Mesenchymal stem cell (in vitro differentiated cells and primary cell): ENCODE measurements around the gene TMEM178B. TPM values are rescaled to one million over a fixed set of nuclear protein-coding genes. Genes with fewer than 3 reads are reported as not detected.

ENCODE experiments used
- DNase-seq: peaks from one replicate; pipeline ENCODE4 v3.0.0-alpha.2; 2013
- H2AFZ ChIP-seq: one replicate; pipeline ENCODE4 v1.6.1; 2013; ENCODE audit warnings: low read depth, mild to moderate bottlenecking, control low read depth, inconsistent platforms, low read length, moderate library complexity
- H2AK5ac ChIP-seq: 2 replicates; pipeline ENCODE4 v1.6.1; 2013; ENCODE audit warnings: low read length, moderate library complexity, mild to moderate bottlenecking, inconsistent platforms; ENCODE audit not compliant: severe bottlenecking
- H2BK120ac ChIP-seq: one replicate; pipeline ENCODE4 v1.6.1; 2013; ENCODE audit warnings: low read depth, mild to moderate bottlenecking, inconsistent platforms, low read length, moderate library complexity
- H2BK12ac ChIP-seq, 2 experiments: one replicate each; pipeline ENCODE4 v1.6.1; 2013; ENCODE audit warnings: inconsistent platforms in 2 of 2, low read length in 2 of 2, mild to moderate bottlenecking in 2 of 2, moderate library complexity in 2 of 2, control low read depth in 1 of 2
- H2BK15ac ChIP-seq: one replicate; pipeline ENCODE4 v1.6.1; 2013; ENCODE audit warnings: mild to moderate bottlenecking, low read depth, inconsistent platforms; ENCODE audit not compliant: poor library complexity, severe bottlenecking
- H2BK5ac ChIP-seq: 2 replicates; pipeline ENCODE4 v1.6.1; 2013; ENCODE audit warnings: low read depth, mild to moderate bottlenecking, low read length, control low read depth, inconsistent platforms; ENCODE audit not compliant: poor library complexity, severe bottlenecking
- H3K14ac ChIP-seq, 2 experiments: one replicate each; pipeline ENCODE4 v1.6.1; 2013; ENCODE audit warnings: inconsistent platforms in 2 of 2, low read length in 2 of 2, control low read depth in 1 of 2, mild to moderate bottlenecking in 1 of 2, moderate library complexity in 1 of 2
- H3K18ac ChIP-seq, 2 experiments: one replicate each; pipeline ENCODE4 v1.6.1; 2013; ENCODE audit warnings: inconsistent platforms in 2 of 2, low read length in 2 of 2, control low read depth in 1 of 2, low read depth in 1 of 2, mild to moderate bottlenecking in 1 of 2
- H3K23ac ChIP-seq, 2 experiments: one replicate each; pipeline ENCODE4 v1.6.1; 2013; ENCODE audit warnings: inconsistent platforms in 2 of 2, low read length in 2 of 2, mild to moderate bottlenecking in 2 of 2, moderate library complexity in 2 of 2, control low read depth in 1 of 2
- H3K27ac ChIP-seq: 2 replicates; pipeline ENCODE4 v1.5.1; 2013; ENCODE audit warnings: mild to moderate bottlenecking, moderate library complexity, low read length, control low read depth, inconsistent platforms; ENCODE audit not compliant: poor library complexity, severe bottlenecking
- H3K27me3 ChIP-seq, 2 experiments: 2 replicates each; pipeline versions ENCODE4 v1.6.1 to v1.7.0; 2013; ENCODE audit warnings: low read length in 2 of 2, mild to moderate bottlenecking in 2 of 2, moderate library complexity in 2 of 2, control low read depth in 1 of 2, inconsistent platforms in 1 of 2; ENCODE audit not compliant: control insufficient read depth in 1 of 2, insufficient read depth in 1 of 2
- H3K36me3 ChIP-seq, 2 experiments: 2 replicates each; pipeline versions ENCODE4 v1.6.1 to v1.7.0; 2013; ENCODE audit warnings: low read length in 2 of 2, control low read depth in 1 of 2, inconsistent platforms in 1 of 2, low read depth in 1 of 2, mild to moderate bottlenecking in 1 of 2; ENCODE audit not compliant: insufficient read depth in 2 of 2, control insufficient read depth in 1 of 2
- H3K4ac ChIP-seq, 2 experiments: one replicate each; pipeline ENCODE4 v1.6.1; 2013; ENCODE audit warnings: inconsistent platforms in 2 of 2, low read length in 2 of 2, mild to moderate bottlenecking in 2 of 2, moderate library complexity in 2 of 2, control low read depth in 1 of 2, low read depth in 1 of 2
- H3K4me1 ChIP-seq: 2 replicates; pipeline ENCODE4 v1.6.1; 2013; ENCODE audit warnings: low read depth, low read length, control low read depth; ENCODE audit not compliant: control insufficient read depth, insufficient read depth
- H3K4me2 ChIP-seq: 2 replicates; pipeline ENCODE4 v1.6.1; 2013; ENCODE audit warnings: low read length, mild to moderate bottlenecking, inconsistent platforms; ENCODE audit not compliant: poor library complexity, severe bottlenecking
- H3K4me3 ChIP-seq, 2 experiments: 2 replicates each; pipeline versions ENCODE4 v1.5.1 to v1.7.0; 2013; ENCODE audit warnings: low read length in 2 of 2, mild to moderate bottlenecking in 2 of 2, control low read depth in 1 of 2, low read depth in 1 of 2; ENCODE audit not compliant: insufficient read depth in 1 of 2
- H3K79me1 ChIP-seq: replicated peaks from 2 replicates; pipeline ENCODE4 v1.6.1; 2013; ENCODE audit warnings: mild to moderate bottlenecking, control low read depth, low read length, inconsistent platforms; ENCODE audit not compliant: poor library complexity, severe bottlenecking
- H3K9ac ChIP-seq: 2 replicates; pipeline ENCODE4 v1.7.0; 2013; ENCODE audit warnings: mild to moderate bottlenecking, low read length, moderate library complexity
- H3K9me3 ChIP-seq: 2 replicates; pipeline ENCODE4 v1.7.0; 2013; ENCODE audit warnings: mild to moderate bottlenecking, low read length; ENCODE audit not compliant: control insufficient read depth
- H4K8ac ChIP-seq: one replicate; pipeline ENCODE4 v1.6.1; 2013; ENCODE audit warnings: inconsistent platforms, mild to moderate bottlenecking, low read length, moderate library complexity
- H4K91ac ChIP-seq: one replicate; pipeline ENCODE4 v1.6.1; 2013; ENCODE audit warnings: mild to moderate bottlenecking, low read length, inconsistent platforms
- WGBS: methylation state at CpG from one replicate; pipeline ENCODE4 v1.1.7; 2013; ENCODE audit warnings: mixed read lengths; 5-methylcytosine and 5-hydroxymethylcytosine counted together
- polyA plus RNA-seq, 2 experiments: library from polyadenylated mRNA; stranded (reverse); fragments of 200-250 nt; gene quantifications; one replicate each; pipeline ENCODE4 v1.2.3, GENCODE V29; 2013

Gene TMEM178B
- polyA plus RNA-seq (2013, experiment 1 of 2): 0.06 TPM
- 0.08 TPM for polyA plus RNA-seq (2013, experiment 2 of 2)

GRCh38 chr7:141073641-141074161 lies at the start of gene TMEM178B:
Gene TMEM178B, plus strand, starts transcription at chr7:141074064.
- Histone ChIP-seq H3K4me1 (peaks cover 31% of the 10 kb centered on the region), H2BK5ac (no peak within 1 kb of the TSS), H3K27me3 (peaks cover 17 to 79% of the 10 kb centered on the region in 2 experiments), H3K9ac (no peak within 1 kb of the TSS), H3K36me3 (no peaks in the 10 kb centered on the region), H3K18ac (no peak within 1 kb of the TSS), H3K79me1 (peaks cover 6% of the 10 kb centered on the region), H3K14ac (no peak within 1 kb of the TSS), H2BK15ac (no peak within 1 kb of the TSS), H4K8ac (no peak within 1 kb of the TSS), H2BK12ac (no peak within 1 kb of the TSS), H3K23ac (peak within 1 kb of the TSS in 1 of 2 experiments; percentile 64), H3K4me2 (peak within 1 kb of the TSS; percentile 100), H2AK5ac (no peak within 1 kb of the TSS), H3K4me3 (peak within 1 kb of the TSS; percentile 76 to 78), H3K9me3 (no peaks in the 10 kb centered on the region), H3K27ac (no peak within 1 kb of the TSS), H2AFZ (peak within 1 kb of the TSS; percentile 68), H4K91ac (peak within 1 kb of the TSS; percentile 50), H3K4ac (no peak within 1 kb of the TSS), H2BK120ac (no peak within 1 kb of the TSS)
- no peak for DNase-seq
- under 1% methylated on average over 30 of the region's 47 CpGs for WGBS

GRCh38 chr7:141024668-141025067 lies 49.2 kb upstream of the TMEM178B start:
- no peaks in the 10 kb centered on the region for H3K79me1 ChIP-seq
- H2AK5ac ChIP-seq: no peak overlapping the region
- peaks cover 22% of the 10 kb centered on the region for H3K9me3 ChIP-seq
- no peak overlapping the region for H2AFZ ChIP-seq
- H3K27me3 ChIP-seq: no peaks in the 10 kb centered on the region
- no peak overlapping the region for H2BK12ac ChIP-seq
- H4K8ac ChIP-seq: no peak overlapping the region
- no peak overlapping the region for H3K27ac ChIP-seq
- WGBS: no CpG with 5 or more reads among the region's 1 CpG
- H3K4me2 ChIP-seq: no peak overlapping the region
- H3K14ac ChIP-seq: no peak overlapping the region
- no peak for DNase-seq
- no peak overlapping the region for H2BK15ac ChIP-seq
- H4K91ac ChIP-seq: no peak overlapping the region
- no peak overlapping the region for H3K18ac ChIP-seq
- no peaks in the 10 kb centered on the region for H3K36me3 ChIP-seq
- no peak overlapping the region for H2BK5ac ChIP-seq
- H3K9ac ChIP-seq: no peak overlapping the region
- H3K4me3 ChIP-seq: no peak overlapping the region
- no peaks in the 10 kb centered on the region for H3K4me1 ChIP-seq
- H3K4ac ChIP-seq: no peak overlapping the region
- no peak overlapping the region for H3K23ac ChIP-seq
- H2BK120ac ChIP-seq: no peak overlapping the region

- H3K9ac ChIP-seq: no peak overlapping the region
- no peak overlapping the region for H2AFZ ChIP-seq
- H3K27ac ChIP-seq: no peak overlapping the region
- no peaks in the 10 kb centered on the region for H3K27me3 ChIP-seq
- H3K23ac ChIP-seq: no peak overlapping the region
- H3K14ac ChIP-seq: no peak overlapping the region
- H4K8ac ChIP-seq: no peak overlapping the region
- H3K18ac ChIP-seq: no peak overlapping the region
- DNase-seq: no peak
- H2BK15ac ChIP-seq: no peak overlapping the region
- H3K9me3 ChIP-seq: peaks cover 23% of the 10 kb centered on the region
- H2BK12ac ChIP-seq: no peak overlapping the region
- no peak overlapping the region for H3K4ac ChIP-seq
- H3K36me3 ChIP-seq: no peaks in the 10 kb centered on the region
- no peaks in the 10 kb centered on the region for H3K79me1 ChIP-seq
- no peak overlapping the region for H2BK5ac ChIP-seq
- no peak overlapping the region for H2BK120ac ChIP-seq
- 57% methylated on average over 3 of the region's 3 CpGs for WGBS
- H2AK5ac ChIP-seq: no peak overlapping the region
- H3K4me3 ChIP-seq: no peak overlapping the region
- no peak overlapping the region for H3K4me2 ChIP-seq
- no peaks in the 10 kb centered on the region for H3K4me1 ChIP-seq
- H4K91ac ChIP-seq: no peak overlapping the region
These were observed 46.8 kb upstream of the TMEM178B start for GRCh38 chr7:141027043-141027442.

GRCh38 chr7:141028767-141029166 lies 45.1 kb upstream of the TMEM178B start:
- no peak overlapping the region for H2BK5ac ChIP-seq
- peaks cover 23% of the 10 kb centered on the region for H3K9me3 ChIP-seq
- no peak overlapping the region for H3K27ac ChIP-seq
- H3K18ac ChIP-seq: no peak overlapping the region
- H3K4me1 ChIP-seq: peaks cover 1% of the 10 kb centered on the region
- no peak overlapping the region for H2BK12ac ChIP-seq
- H3K23ac ChIP-seq: no peak overlapping the region
- WGBS: 70% methylated on average over 2 of the region's 3 CpGs
- H3K36me3 ChIP-seq: no peaks in the 10 kb centered on the region
- DNase-seq: no peak
- no peak overlapping the region for H4K91ac ChIP-seq
- no peak overlapping the region for H3K4me2 ChIP-seq
- H3K27me3 ChIP-seq: no peaks in the 10 kb centered on the region
- no peak overlapping the region for H2AK5ac ChIP-seq
- H2BK15ac ChIP-seq: no peak overlapping the region
- H3K79me1 ChIP-seq: no peaks in the 10 kb centered on the region
- H3K4me3 ChIP-seq: no peak overlapping the region
- no peak overlapping the region for H3K9ac ChIP-seq
- no peak overlapping the region for H3K4ac ChIP-seq
- no peak overlapping the region for H2BK120ac ChIP-seq
- H2AFZ ChIP-seq: no peak overlapping the region
- no peak overlapping the region for H3K14ac ChIP-seq
- no peak overlapping the region for H4K8ac ChIP-seq
